GM18507 (cell line): Measurements from ENCODE around the gene PALLD.
A peak's percentile ranks its signal among the peaks of the same experiment; 100 is the strongest.
"Not testable (repeated sequence)": the region's sequence is repeated elsewhere in the genome, so short reads cannot be mapped to it uniquely, and the experiment has no call there.

Experiments used
- DNase-seq: peaks from one replicate; pipeline ENCODE4 v3.0.0; 2011; ENCODE audit warnings: low read depth; ENCODE audit not compliant: insufficient read length; ENCODE audit errors: extremely low spot score
- FAIRE-seq: peaks from 2 replicates; lab custom pipeline; 2011; peaks lifted over from hg19 to GRCh38; lab: Jason Lieb, UNC

Gene PALLD

DNA sequence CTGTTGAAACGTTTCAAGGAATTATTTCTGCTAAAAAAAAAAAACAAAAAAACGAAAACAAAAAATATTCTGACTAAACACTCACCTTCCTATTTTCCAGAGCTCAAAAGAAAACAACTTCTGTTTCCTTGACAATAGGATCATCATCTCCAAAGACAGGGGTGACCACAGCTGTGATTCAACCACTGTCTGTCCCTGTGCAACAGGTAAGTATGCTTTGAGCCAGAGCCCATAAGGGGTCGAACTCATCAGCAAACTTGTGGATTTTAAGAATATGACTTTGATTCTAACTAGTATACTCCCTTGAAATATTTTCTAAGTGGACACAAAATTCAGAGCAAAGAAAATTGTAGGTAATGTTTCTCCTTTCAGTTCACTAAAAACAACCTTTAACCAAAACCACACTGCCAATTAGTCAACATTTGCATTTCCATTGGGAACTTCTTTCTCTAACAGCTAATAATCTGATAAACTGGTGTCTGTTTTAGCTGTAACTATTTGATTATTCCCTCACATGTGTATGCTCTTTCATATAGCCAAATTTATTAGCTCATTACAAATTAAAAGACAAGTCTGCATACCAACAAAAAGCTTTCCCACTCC lies 186.1 kb downstream of the PALLD start:
- no peak for FAIRE-seq

DNA sequence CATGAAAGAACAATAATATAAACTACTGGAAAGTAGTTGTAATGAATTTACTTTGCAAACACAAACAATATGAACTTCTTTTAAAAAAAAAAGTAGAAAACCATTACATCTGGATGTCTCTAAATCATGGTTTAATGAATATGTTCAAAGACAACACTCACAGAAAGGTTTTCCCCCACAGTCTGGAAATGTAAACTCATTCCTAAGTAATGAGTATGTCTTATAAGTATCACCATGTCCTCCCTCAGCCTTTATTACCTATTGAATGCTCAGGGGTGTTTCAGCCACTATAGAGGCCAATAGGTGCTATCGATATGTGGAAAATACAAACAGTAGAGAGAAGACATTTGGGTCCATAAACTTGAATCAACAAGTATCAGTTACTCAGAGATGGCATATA lies 186.7 kb downstream of the PALLD start:
- DNase-seq (no peak), FAIRE-seq (no peak)

More for the DNA sequence above, 186.1 kb downstream of the PALLD start:
- no peak for DNase-seq

DNA sequence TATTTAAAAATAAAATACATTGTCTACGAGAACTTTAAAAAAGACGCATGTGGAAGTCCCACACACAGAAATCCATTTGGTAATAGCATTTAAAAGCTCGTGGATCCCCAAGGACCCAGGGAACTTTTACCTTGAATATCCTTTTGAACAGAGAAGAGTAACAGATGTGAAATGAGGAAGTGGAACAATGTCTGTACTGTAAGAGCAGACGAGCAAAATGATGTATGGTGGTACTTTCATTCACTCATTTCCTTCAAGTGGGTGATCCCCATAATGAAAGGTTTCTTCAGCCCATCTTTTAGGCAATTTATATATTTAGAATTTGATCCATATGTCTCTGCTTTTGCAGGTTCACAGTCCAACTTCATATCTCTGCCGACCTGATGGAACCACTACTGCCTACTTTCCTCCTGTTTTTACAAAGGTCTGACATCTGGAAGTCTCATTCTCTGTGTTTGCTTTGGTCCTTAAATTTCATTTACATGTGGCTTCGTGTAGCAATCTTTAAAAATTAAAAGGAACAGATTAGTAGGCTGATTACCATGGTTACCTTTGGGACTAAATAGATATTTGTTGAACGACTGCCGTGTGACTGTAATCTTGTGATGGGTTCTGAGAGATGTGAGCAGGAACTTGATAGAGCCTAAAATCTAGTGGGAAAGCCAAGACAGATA lies 188.4 kb downstream of the PALLD start:
- DNase-seq: no peak
- FAIRE-seq: peak; percentile 79

DNA sequence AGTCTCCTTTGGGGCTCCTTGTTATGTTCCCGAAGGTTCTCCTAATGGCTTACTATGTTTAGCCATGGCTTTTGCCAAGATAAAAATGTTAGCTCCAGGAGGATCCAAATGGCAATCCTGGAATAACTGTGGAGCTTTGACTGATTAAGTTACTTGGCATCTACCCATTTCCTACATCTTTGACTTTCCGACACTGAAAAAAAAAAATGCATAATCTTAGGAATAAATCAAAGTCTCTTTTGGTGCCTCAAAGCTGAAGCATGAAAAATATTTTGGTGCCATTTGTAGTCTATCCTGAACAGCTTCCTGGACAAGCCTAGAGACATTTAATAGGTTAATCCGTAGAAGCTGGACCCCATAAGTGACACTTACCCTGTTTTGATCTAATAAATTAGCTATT lies 191.7 kb downstream of the PALLD start:
- no peak for DNase-seq
- no peak for FAIRE-seq

DNA sequence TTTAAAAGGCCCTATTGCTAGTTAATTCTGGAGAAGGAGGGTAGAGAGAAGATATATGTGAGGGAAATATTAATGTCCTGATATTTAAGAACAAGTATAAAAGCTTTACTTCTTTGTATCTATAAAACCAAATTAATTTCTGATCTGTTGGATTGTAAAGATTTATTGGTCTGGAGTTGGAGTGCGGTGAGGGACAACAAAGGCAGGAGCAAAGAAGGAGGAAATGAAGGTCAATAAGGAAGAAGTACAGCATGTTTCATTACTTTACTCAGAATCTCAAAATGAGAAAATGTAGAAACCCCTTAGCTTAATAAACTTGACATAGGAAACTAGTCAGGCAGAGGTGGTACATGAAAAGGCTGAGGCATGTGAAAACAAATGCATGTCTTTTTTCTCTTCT lies 192.9 kb downstream of the PALLD start:
- no peak for DNase-seq
- no peak for FAIRE-seq

DNA sequence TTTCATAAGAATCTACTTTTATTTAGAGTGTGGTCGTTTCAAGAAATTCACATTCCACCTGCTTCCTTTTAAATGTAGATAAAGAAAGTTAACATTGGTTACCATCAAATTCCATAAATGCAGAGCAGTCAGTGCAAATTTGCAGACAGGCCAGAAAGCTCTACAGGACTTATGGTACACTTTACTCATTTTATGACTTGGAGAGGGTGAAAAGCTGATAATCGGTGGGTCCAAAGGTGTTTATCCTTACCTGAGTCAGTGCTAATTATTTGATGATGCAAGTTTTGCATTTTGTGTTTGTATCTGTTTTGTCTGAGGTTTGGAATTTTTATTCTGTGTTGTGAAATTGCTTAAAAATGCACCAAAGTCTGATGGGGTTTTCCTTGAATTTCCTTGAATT lies 193.3 kb downstream of the PALLD start:
- FAIRE-seq: no peak
- no peak for DNase-seq

DNA sequence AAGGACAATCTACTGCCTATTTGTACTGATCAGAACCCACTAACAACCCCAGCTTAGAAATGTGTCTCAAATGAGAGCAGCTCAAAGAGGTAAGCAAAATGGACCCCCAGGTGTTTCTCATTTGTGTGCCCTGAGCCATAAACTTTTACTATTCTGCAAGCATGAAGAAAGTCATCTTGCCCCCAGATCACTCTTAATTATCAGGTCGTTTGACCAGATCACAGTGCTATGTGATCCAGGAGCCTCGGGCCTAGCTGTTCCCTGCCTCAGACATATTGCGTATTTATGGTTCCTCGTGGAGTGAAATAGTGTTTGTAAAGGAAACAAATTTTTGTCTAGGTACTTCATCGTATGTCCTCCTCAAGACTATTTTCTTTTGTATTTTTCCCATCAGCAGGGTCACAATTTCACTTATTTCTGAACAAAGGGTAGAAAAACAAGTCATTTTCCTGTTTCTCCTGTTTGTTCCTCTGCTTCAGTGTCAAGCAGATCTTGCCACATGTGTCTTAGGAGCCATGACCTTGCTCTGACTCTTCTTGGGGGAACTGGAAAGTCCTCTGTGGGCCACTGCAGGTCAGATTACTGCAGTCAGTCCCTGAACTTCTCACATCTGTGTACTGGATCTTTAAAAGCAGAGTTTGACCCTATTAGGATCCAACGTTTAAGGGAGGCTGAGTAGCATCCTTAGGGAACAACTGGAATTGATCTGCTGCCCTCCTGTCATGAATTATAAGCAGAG lies 194.9 kb downstream of the PALLD start:
- no peak for DNase-seq

DNA sequence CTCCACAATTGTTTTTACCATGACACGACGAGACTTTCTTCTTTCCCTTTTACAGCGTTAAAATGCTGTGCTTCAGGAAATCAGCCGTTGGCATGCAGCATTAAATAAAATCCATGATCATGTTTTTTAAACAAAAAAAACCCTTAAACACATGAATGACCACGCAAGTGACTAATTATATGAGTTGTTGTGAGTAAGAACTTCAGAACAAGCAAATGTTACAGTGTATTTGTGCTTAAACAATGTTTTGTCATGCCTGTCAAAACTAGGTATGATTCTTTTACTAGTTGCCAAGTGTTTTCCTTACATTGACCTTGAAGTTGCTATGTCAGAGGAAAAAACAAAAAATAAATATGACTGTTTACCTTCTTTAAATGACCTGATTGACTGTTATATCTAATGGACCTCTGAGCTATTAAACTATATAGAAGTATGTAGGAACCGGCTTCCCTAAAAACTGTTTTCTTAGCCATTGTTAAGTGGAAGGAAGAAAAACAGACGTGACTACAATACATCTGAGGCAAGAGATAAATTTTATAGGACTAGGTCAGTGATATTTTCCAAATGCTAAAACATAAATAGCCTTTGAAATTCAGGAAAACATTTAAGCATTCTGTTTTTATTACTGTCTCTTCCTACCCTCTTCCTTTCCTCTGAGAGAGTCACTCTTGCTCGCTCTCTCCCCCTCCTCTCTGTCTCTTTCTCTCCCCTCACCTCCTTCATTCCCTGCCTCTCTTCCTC lies 197.1 kb downstream of the PALLD start:
- FAIRE-seq (no peak), DNase-seq (no peak)

More for the DNA sequence above, 194.9 kb downstream of the PALLD start:
- no peak for FAIRE-seq

DNA sequence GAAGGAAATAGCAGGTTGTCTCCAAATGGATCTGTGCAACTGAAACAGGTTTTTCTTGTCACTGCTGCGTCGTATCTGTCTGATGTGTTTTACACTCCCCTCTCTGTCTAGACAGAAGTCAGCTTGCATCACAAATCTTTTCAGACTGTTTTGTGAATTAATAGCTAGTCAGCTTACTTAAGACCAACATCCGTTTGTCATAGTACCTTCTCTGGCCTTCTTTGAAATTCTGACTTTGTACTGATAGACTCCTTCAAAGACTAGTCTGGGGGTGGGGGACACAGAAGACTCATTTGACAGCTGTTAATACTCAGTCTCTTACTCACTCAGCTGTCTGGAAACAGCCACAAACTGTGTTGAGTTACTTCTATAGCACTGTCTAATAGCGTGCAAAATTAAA lies 197.8 kb downstream of the PALLD start:
- FAIRE-seq (no peak), DNase-seq (no peak)

DNA sequence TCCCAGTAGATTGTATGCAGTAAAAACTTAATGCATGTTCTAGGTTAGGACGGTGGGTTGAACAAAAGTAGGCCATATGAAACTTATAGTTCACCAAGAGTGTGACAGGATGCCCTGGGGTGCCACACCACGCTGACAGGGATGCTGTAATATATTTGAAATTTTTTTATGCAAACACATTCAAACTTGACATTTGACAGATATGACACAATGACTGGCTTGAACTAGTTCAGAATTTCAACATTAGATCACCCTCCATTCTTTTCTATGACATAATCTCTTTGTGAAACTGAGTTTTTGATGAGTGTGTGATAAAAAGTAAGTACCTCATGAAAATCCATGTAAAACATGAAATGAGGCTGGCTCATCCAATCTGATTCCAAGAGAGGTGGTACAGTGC lies 198.4 kb downstream of the PALLD start:
- FAIRE-seq: no peak
- DNase-seq: no peak

DNA sequence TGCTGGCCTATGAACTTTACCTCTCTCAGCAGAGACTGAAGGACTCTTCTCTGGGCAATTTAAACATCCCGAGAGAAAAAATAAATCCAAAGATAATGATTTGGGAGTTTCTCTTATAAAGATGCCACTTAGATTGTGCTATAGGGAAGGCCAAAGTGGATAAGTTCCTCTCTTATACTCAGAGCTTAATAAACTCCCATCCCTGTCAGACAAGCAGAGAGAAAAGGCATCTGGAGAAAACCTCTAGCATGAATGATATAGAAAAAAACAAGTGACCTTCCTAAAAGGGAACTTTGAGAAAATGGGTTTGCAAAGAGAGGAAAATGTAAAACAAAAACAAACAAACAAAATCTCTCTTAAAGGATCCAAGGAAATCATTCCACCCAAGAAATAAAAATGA lies 199.4 kb downstream of the PALLD start:
- FAIRE-seq: no peak
- no peak for DNase-seq

DNA sequence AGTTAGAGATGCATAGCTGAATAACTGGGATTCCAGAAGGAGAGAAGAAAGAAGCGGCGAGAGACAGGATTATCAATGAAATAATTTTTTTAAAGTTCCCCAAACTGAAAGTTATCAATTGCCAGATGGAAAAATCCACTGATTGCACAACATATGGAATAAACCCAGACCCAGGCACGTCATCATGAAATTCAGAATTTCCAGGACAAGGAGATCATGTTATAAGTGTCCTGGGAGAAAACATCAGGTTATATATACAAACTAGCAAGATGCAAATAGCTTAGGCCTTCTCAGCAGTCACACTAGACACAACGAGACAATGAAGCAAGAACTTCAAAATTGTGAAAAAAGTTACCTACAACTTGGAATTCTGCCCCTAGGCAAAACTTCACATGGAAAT lies 200.0 kb downstream of the PALLD start:
- FAIRE-seq (no peak), DNase-seq (no peak)

DNA sequence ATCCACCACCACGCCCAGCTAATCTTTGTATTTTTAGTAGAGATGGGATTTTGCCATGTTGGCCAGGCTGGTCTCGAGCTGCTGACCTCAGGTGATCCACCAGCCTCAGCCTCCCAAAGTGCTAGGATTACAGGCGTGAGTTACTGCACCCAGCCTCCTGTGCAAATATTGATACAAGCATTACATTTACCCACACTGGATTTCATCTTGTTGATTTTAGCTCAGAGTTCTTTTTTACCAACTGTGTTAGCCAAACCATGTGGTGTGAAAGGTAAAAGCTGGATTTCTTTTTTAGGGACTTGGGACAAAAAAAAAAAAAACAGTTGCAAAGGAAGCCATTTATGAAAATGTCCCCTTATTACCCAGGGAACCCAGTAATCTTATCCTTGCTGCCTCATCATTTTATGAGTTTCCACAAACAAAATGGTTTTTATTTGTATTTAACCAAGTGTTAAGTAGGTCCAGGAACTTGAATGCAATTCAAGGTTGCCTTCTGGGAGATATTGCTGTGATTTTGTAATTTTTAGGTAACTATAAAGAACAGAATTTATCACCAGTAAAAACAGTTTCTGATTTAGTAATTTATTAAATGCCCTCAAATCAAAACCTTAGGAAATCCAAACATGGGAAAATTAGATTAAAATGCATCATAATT lies 202.5 kb downstream of the PALLD start:
- DNase-seq (no peak), FAIRE-seq (no peak)

DNA sequence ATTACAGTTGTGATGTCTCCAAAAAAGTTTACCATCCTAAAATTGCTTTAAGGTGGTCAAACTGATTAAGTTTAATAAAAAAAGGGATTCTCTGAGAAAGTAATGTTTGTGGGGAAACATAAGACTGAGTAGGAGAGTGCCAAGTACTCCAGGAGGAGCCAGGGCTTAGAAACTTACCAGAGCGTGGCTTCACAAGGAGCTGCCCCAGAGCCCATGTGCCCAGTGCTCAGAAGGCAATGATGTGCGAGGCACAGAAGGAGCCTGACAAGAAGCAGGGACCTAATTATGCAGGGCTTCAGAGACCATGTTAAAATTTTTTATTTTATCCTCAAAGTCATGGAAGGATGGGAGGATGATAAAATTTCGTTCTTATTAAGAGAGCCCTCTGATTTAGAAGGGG lies 204.2 kb downstream of the PALLD start:
- FAIRE-seq: no peak
- DNase-seq: no peak

DNA sequence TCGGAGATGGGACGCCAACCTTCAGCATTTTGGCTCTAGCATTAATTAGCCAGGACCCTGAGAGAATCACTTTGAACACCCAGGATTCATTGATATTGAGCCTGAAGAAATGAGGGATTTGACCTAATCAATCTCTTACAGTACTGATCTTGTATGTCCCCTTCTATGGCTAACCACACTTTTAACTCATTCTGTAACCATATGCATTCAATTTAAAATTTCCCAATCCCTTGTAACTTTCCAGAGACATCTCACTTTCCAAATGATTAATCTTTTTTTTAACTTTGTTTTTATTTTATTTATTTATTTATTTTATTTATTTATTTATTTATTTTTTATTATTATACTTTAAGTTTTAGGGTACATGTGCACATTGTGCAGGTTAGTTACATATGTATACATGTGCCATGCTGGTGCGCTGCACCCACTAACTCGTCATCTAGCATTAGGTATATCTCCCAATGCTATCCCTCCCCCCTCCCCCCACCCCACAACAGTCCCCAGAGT lies 205.8 kb downstream of the PALLD start:
- FAIRE-seq, DNase-seq: not testable (repeated sequence)

DNA sequence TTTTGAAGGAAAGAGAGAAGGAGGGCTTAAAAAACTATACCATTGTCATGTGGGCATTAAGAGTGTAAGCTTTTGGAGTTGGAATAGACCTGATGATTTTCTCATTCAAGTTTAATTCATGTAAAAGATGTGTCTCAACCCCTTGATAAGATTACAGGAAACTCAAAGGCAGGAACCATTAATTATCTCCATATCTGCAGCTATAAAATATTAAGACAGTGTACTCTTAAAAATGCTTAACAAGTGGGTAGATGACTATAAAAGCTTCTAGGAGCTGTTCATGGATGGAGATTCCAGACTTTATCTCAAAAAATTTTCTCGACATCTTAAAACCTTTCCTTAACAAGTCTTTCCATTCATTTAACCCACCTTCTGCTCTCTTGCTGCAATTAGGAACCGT lies 208.3 kb downstream of the PALLD start:
- no peak for FAIRE-seq
- no peak for DNase-seq

DNA sequence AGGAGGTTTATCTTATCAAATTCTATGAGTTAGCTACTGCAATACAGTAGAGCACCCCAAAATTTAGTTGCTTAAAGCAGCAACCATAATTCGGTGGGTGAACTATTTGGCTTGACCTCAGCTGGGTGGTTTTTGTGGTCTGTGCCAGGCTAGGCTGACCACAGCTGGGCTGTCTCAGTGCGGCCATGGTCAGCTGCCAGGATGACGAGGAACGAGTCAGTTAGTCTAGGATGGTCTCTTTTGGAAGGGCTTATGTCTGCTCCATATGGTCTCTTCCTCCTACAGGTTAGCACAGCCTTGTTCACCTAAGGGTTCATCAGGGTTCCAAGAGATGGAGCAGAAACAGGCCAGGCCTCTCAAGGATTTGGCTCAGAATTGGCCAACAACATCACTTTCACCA lies 210.4 kb downstream of the PALLD start:
- FAIRE-seq: no peak
- no peak for DNase-seq

DNA sequence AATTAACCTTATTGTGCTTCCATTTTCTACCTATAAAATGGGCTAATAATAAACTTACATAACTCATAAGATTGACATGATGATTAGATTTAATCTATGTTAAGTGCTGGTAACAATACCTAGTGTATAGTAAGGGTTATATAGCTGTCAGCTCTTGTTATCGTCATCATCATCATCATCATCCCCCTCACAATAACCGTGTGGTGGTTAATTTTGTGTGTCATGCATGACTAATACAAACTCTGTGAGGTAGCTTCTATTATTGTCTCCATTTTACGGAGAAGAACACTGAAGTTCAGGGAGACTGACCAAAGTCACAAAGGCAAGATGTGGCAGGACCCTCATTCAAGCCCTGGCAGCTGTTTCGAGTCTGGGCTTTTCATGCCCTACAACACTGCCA lies 211.3 kb downstream of the PALLD start:
- no peak for DNase-seq
- FAIRE-seq: no peak

DNA sequence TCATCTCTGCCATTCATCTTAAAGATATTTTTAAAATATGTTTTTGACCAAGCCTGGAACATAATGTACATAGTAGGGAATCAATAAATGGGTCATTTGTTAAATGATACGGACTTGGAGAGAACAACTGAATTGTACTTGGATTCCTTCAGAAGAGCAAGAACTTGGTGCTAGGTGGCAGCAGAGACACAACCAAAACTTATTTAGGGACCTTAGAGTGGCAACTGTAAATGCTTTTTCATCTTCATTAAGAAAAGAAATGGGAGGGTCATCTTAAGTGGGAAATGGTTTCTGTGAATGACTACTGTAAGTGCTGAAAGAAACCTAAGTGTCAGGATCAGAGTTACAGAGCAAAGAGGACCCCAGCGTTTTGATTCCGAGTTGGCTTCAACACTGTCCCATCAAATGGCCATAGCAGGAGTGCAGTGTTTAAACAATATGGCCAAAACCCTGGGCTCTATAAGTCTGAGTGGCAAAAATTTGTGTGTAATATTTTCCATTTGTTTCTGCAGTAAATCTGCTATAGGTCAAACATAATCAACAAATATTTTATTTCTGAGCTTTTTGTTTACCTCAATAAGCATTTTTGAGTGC lies 213.6 kb downstream of the PALLD start:
- DNase-seq: no peak
- FAIRE-seq: no peak
